ENCODE results near the gene SH3RF2. TPM values are rescaled to one million over a fixed set of nuclear protein-coding genes. Genes with fewer than 3 reads are reported as not detected.
A peak's percentile ranks its signal among the peaks of the same experiment; 100 is the strongest.

SH3RF2 gene
- total RNA-seq, 2 donors from 2014 or later, result 2.6 to 3.2 TPM

DNA sequence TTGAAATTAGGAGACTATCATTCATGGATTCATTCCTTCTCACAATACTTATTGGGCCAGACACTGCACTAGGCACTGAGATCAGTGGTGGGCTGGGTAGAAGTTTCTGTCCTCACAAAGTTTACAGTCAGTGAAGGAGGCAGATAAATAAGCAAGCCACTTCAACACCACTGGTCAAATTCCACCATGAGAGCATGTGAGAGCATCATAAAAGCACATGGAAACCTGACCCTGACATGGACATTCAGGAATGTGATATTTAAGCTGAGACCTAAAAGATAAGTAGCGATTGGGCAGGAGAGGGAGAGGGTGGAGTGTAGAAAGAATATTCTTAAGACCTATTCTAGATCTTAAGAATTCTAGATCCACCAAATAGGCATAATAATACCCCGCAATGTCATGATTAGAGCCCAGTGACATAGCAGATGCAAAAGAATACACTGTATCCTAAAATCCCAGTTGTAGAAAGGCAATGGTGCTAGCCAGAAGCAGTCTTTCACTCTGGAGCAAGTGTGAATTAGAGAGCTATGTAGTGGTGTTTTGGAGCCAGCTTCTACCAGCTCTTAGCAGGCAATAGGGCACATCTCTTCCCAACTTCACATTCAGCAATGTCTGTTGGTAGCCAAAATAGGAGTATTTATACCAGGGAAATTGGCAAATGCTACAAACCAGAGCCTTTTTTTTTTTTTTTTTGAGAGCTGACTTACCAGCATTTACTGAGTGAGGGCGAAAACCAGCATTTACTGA, 46.4 kb downstream of the SH3RF2 start:
- Histone ChIP-seq H3K27me3 (ENCODE audit: control insufficient read depth, insufficient read depth, low read length, poor library complexity, severe bottlenecking) (no peaks in the 10 kb centered on the region), H3K27ac (ENCODE audit: low read depth, low read length) (no peak overlapping the region), H3K36me3 (ENCODE audit: control insufficient read depth, insufficient read depth, low read length) (no peaks in the 10 kb centered on the region), H3K4me1 (ENCODE audit: control insufficient read depth, insufficient read depth, low read length) (peaks cover 33% of the 10 kb centered on the region), H3K4me3 (ENCODE audit: low read length) (peak overlapping the region; percentile 14), H3K9ac (ENCODE audit: extremely low read depth, low read length, poor library complexity, severe bottlenecking) (no peak overlapping the region), H3K9me3 (ENCODE audit: control insufficient read depth, low read length) (no peaks in the 10 kb centered on the region)
- H3K27me3 Mint-ChIP-seq (ENCODE audit: insufficient read depth), result no peaks in the 10 kb centered on the region
- no peaks in the 10 kb centered on the region for H3K36me3 Mint-ChIP-seq (ENCODE audit: low read depth)
- no peak overlapping the region for H3K27ac Mint-ChIP-seq
- no peak overlapping the region for H3K4me3 Mint-ChIP-seq
- 92% methylated on average over 3 of the region's 3 CpGs; no CpG with 5 or more reads in 1 of the 2 experiments for WGBS, 2 experiments (ENCODE audit: insufficient coverage in 1 of 2, insufficient read length in 1 of 2)
- DNase-seq, result no peak
- H3K9me3 Mint-ChIP-seq, result no peaks in the 10 kb centered on the region
- H3K4me1 Mint-ChIP-seq, result peaks cover 56% of the 10 kb centered on the region
- TF ChIP-seq, protein P1, sequence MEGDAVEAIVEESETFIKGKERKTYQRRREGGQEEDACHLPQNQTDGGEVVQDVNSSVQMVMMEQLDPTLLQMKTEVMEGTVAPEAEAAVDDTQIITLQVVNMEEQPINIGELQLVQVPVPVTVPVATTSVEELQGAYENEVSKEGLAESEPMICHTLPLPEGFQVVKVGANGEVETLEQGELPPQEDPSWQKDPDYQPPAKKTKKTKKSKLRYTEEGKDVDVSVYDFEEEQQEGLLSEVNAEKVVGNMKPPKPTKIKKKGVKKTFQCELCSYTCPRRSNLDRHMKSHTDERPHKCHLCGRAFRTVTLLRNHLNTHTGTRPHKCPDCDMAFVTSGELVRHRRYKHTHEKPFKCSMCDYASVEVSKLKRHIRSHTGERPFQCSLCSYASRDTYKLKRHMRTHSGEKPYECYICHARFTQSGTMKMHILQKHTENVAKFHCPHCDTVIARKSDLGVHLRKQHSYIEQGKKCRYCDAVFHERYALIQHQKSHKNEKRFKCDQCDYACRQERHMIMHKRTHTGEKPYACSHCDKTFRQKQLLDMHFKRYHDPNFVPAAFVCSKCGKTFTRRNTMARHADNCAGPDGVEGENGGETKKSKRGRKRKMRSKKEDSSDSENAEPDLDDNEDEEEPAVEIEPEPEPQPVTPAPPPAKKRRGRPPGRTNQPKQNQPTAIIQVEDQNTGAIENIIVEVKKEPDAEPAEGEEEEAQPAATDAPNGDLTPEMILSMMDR (conservative IDR thresholded peaks at IDR 0.05), result no peak

- WGBS, 2 experiments (ENCODE audit: insufficient coverage in 1 of 2, insufficient read length in 1 of 2), result 95 to 100% methylated on average over 2 of the region's 2 CpGs
- no peaks in the 10 kb centered on the region for H3K9me3 Mint-ChIP-seq
- H3K27me3 Mint-ChIP-seq (ENCODE audit: insufficient read depth), result no peaks in the 10 kb centered on the region
- no peak overlapping the region for H3K27ac Mint-ChIP-seq
- no peak for DNase-seq
- H3K4me3 Mint-ChIP-seq, result no peak overlapping the region
- Histone ChIP-seq H3K4me3 (ENCODE audit: low read length) (no peak overlapping the region), H3K9me3 (ENCODE audit: control insufficient read depth, low read length) (no peaks in the 10 kb centered on the region), H3K27me3 (ENCODE audit: control insufficient read depth, insufficient read depth, low read length, poor library complexity, severe bottlenecking) (no peaks in the 10 kb centered on the region), H3K36me3 (ENCODE audit: control insufficient read depth, insufficient read depth, low read length) (no peaks in the 10 kb centered on the region), H3K27ac (ENCODE audit: low read depth, low read length) (no peak overlapping the region), H3K4me1 (ENCODE audit: control insufficient read depth, insufficient read depth, low read length) (peaks cover 39% of the 10 kb centered on the region), H3K9ac (ENCODE audit: extremely low read depth, low read length, poor library complexity, severe bottlenecking) (no peak overlapping the region)
- TF ChIP-seq, protein P1 (conservative IDR thresholded peaks at IDR 0.05), result no peak
- peaks cover 53% of the 10 kb centered on the region for H3K4me1 Mint-ChIP-seq
- no peaks in the 10 kb centered on the region for H3K36me3 Mint-ChIP-seq (ENCODE audit: low read depth)
Observed at GRCh38 chr5:145983446-145983845, 47.1 kb downstream of the SH3RF2 start.

- H3K27me3 ChIP-seq (ENCODE audit: control insufficient read depth, insufficient read depth, low read length, poor library complexity, severe bottlenecking), result no peaks in the 10 kb centered on the region
- no peak overlapping the region for H3K4me3 ChIP-seq (ENCODE audit: low read length)
- no peak overlapping the region for H3K27ac ChIP-seq (ENCODE audit: low read depth, low read length)
- Mint-ChIP-seq H3K27ac (no peak overlapping the region), H3K4me3 (no peak overlapping the region), H3K9me3 (no peaks in the 10 kb centered on the region), H3K4me1 (peaks cover 53% of the 10 kb centered on the region), H3K27me3 (ENCODE audit: insufficient read depth) (no peaks in the 10 kb centered on the region), H3K36me3 (ENCODE audit: low read depth) (no peaks in the 10 kb centered on the region)
- H3K9me3 ChIP-seq (ENCODE audit: control insufficient read depth, low read length), result no peaks in the 10 kb centered on the region
- TF ChIP-seq, protein P1 (conservative IDR thresholded peaks at IDR 0.05), result no peak
- 91 to 94% methylated on average over 2 of the region's 2 CpGs for whole genome bisulfite sequencing, 2 experiments (ENCODE audit: insufficient coverage in 1 of 2, insufficient read length in 1 of 2)
- H3K9ac ChIP-seq (ENCODE audit: extremely low read depth, low read length, poor library complexity, severe bottlenecking), result no peak overlapping the region
- no peaks in the 10 kb centered on the region for H3K36me3 ChIP-seq (ENCODE audit: control insufficient read depth, insufficient read depth, low read length)
- peaks cover 38% of the 10 kb centered on the region for H3K4me1 ChIP-seq (ENCODE audit: control insufficient read depth, insufficient read depth, low read length)
- DNase-seq, result no peak
Observed at GRCh38 chr5:145984072-145984471, 47.7 kb downstream of the SH3RF2 start.

Data from endodermal cell (in vitro differentiated cells).